Astrocyte of the cerebellum (primary cell): ENCODE results near the gene FUT3.
"Not testable (repeated sequence)": the region's sequence is repeated elsewhere in the genome, so short reads cannot be mapped to it uniquely, and the experiment has no call there.

Source experiments
- DNase-seq: peaks from one replicate; pipeline ENCODE4 v3.0.0-alpha.2; 2011; ENCODE audit warnings: low read depth
- H3K4me3 ChIP-seq: 2 replicates; pipeline ENCODE4 v1.5.1; 2011; ENCODE audit warnings: mild to moderate bottlenecking, low read depth, low read length, moderate library complexity
- CTCF ChIP-seq: IDR thresholded peaks from 2 replicates; pipeline ENCODE4 v1.5.1; 2012; ENCODE audit warnings: low read length, low read depth, moderate library complexity, mild to moderate bottlenecking; ENCODE audit errors: missing control alignments
- in situ Hi-C: cut with HindIII; loops from 2 replicates; pipeline ENCODE4 v1.10.0; 2017; ENCODE audit warnings: low sequenced_read_pairs

FUT3 gene

GRCh38 chr19:5880604-5881078 is 29.4 kb upstream of the FUT3 start:
- in situ Hi-C loops, result no loop called here
- DNase-seq, result no peak
- no peak for TF ChIP-seq CTCF
- no peak overlapping the region for H3K4me3 ChIP-seq

- H3K4me3 ChIP-seq, result no peak overlapping the region
- in situ Hi-C loops, result no loop called here
- no peak for TF ChIP-seq CTCF
- DNase-seq, result no peak
These were observed 28.9 kb upstream of the FUT3 start for GRCh38 chr19:5880196-5880595.

- no peak overlapping the region for H3K4me3 ChIP-seq
- in situ Hi-C loops, result no loop called here
- no peak for DNase-seq
- no peak for TF ChIP-seq CTCF
These were observed 26.6 kb upstream of the FUT3 start for GRCh38 chr19:5877882-5878281.

- TF ChIP-seq CTCF, result no peak
- H3K4me3 ChIP-seq, result no peak overlapping the region
- in situ Hi-C loops, result no loop called here
- no peak for DNase-seq
These were observed 26.2 kb upstream of the FUT3 start for GRCh38 chr19:5877427-5877826.

- H3K4me3 ChIP-seq, in situ Hi-C loops, DNase-seq: not testable (repeated sequence)
These were observed 23.2 kb upstream of the FUT3 start for GRCh38 chr19:5874496-5874895.

GRCh38 chr19:5873617-5874199 is 22.5 kb upstream of the FUT3 start:
- DNase-seq, result no peak
- in situ Hi-C loops, result no loop called here
- TF ChIP-seq CTCF, result no peak
- H3K4me3 ChIP-seq, result no peak overlapping the region

- no peak for DNase-seq
- H3K4me3 ChIP-seq, result no peak overlapping the region
- TF ChIP-seq CTCF, result no peak
- in situ Hi-C loops, result no loop called here
These were observed 19.7 kb upstream of the FUT3 start for GRCh38 chr19:5870986-5871394.
